Right renal pelvis (tissue), 4 donors: ENCODE measurements around the gene EN1. TPM values are rescaled to one million over a fixed set of nuclear protein-coding genes. Genes with fewer than 3 reads are reported as not detected.

Experiments
- DNase-seq, 4 donors: peaks; one replicate each; pipeline ENCODE4 v3.0.0-alpha.2; 2013; ENCODE audit warnings: low read depth in 4 of 4, low spot score in 3 of 4, missing footprints in 1 of 4
- polyA plus RNA-seq, 4 donors: library from polyadenylated mRNA; unstranded; fragments of 120-200 nt; gene quantifications; one replicate each; pipeline ENCODE4 v1.2.1, GENCODE V29; 2013; ENCODE audit not compliant: insufficient read length in 4 of 4

EN1 gene
- polyA plus RNA-seq, 4 donors = not detected

- no peak for DNase-seq
These were observed 3.0 kb downstream of the EN1 start for GRCh38 chr2:118844261-118845004.

- no peak for DNase-seq
These were observed 3.8 kb downstream of the EN1 start for GRCh38 chr2:118843483-118844132.

- no peak for DNase-seq
These were observed 4.6 kb downstream of the EN1 start for GRCh38 chr2:118842661-118843482.

- DNase-seq = no peak
These were observed 5.5 kb downstream of the EN1 start for GRCh38 chr2:118841828-118842461.

GRCh38 chr2:118841450-118841827, 6.0 kb downstream of the EN1 start:
- no peak for DNase-seq

GRCh38 chr2:118838741-118839455, 8.6 kb downstream of the EN1 start:
- no peak for DNase-seq

- no peak for DNase-seq
These were observed 9.8 kb downstream of the EN1 start for GRCh38 chr2:118837621-118838020.

- no peak for DNase-seq
These were observed 10.4 kb downstream of the EN1 start for GRCh38 chr2:118837067-118837466.

- DNase-seq = no peak
These were observed 11.0 kb downstream of the EN1 start for GRCh38 chr2:118836411-118836930.

GRCh38 chr2:118835746-118836410, 11.6 kb downstream of the EN1 start:
- no peak for DNase-seq

- DNase-seq = no peak
These were observed 12.3 kb downstream of the EN1 start for GRCh38 chr2:118834901-118835745.

GRCh38 chr2:118834440-118834810, 13.0 kb downstream of the EN1 start:
- DNase-seq = no peak

- no peak for DNase-seq
These were observed 13.6 kb downstream of the EN1 start for GRCh38 chr2:118833716-118834439.

- DNase-seq = no peak
These were observed 14.4 kb downstream of the EN1 start for GRCh38 chr2:118832791-118833715.

- no peak for DNase-seq
These were observed 15.2 kb downstream of the EN1 start for GRCh38 chr2:118832071-118832790.

- DNase-seq = no peak
These were observed 16.6 kb downstream of the EN1 start for GRCh38 chr2:118830881-118831280.
